HG03175 (cell line): ENCODE results near the gene SLC39A5.
A peak's percentile ranks its signal among the peaks of the same experiment; 100 is the strongest.
"Not testable (repeated sequence)": the region's sequence is repeated elsewhere in the genome, so short reads cannot be mapped to it uniquely, and the experiment has no call there.

Experiments
- ATAC-seq: cut with Tn5 transposase; IDR thresholded peaks from one replicate; pipeline ENCODE4 v1.9.1; 2021; ENCODE audit warnings: mild to moderate bottlenecking, moderate library complexity; ENCODE audit not compliant: unreplicated experiment

The SLC39A5 gene

GRCh38 chr12:56229916-56230431, at the start of gene SLC39A5:
Gene SLC39A5, plus strand, starts transcription at chr12:56230051. Its CDS starts 1,224 bp downstream, at chr12:56231275.
- ATAC-seq, result no peak

GRCh38 chr12:56186957-56187356, 42.9 kb upstream of the SLC39A5 start:
- no peak for ATAC-seq

- no peak for ATAC-seq
These were observed 41.6 kb upstream of the SLC39A5 start for GRCh38 chr12:56188131-56188777.

- no peak for ATAC-seq
These were observed 41.1 kb upstream of the SLC39A5 start for GRCh38 chr12:56188778-56189098.

- ATAC-seq, result peak; percentile 73
These were observed 40.5 kb upstream of the SLC39A5 start, which contains the start of gene SMARCC2 for GRCh38 chr12:56189099-56189917. Gene SMARCC2, minus strand, starts transcription at chr12:56189483. Its CDS starts 22 bp downstream, at chr12:56189461.

- ATAC-seq, result peak; percentile 42
These were observed 39.7 kb upstream of the SLC39A5 start for GRCh38 chr12:56189918-56190694.

- ATAC-seq, result no peak
These were observed 39.1 kb upstream of the SLC39A5 start for GRCh38 chr12:56190695-56191155.

GRCh38 chr12:56192582-56192981, 37.3 kb upstream of the SLC39A5 start:
- ATAC-seq, result no peak

GRCh38 chr12:56193025-56193578, 36.7 kb upstream of the SLC39A5 start:
- no peak for ATAC-seq

- ATAC-seq, result not testable (repeated sequence)
These were observed 32.9 kb upstream of the SLC39A5 start for GRCh38 chr12:56196818-56197550.

GRCh38 chr12:56197921-56198635, 31.8 kb upstream of the SLC39A5 start:
- ATAC-seq, result no peak

- ATAC-seq, result no peak
These were observed 31.0 kb upstream of the SLC39A5 start for GRCh38 chr12:56198836-56199235.

- no peak for ATAC-seq
These were observed 27.5 kb upstream of the SLC39A5 start for GRCh38 chr12:56202366-56202765.

- ATAC-seq, result no peak
These were observed 27.0 kb upstream of the SLC39A5 start for GRCh38 chr12:56202838-56203237.

- no peak for ATAC-seq
These were observed 25.6 kb upstream of the SLC39A5 start for GRCh38 chr12:56204275-56204674.

GRCh38 chr12:56205445-56205844, 24.4 kb upstream of the SLC39A5 start:
- no peak for ATAC-seq

GRCh38 chr12:56206452-56207166, 23.2 kb upstream of the SLC39A5 start:
- ATAC-seq, result no peak

- ATAC-seq, result no peak
These were observed 21.8 kb upstream of the SLC39A5 start for GRCh38 chr12:56208006-56208405.

GRCh38 chr12:56212361-56212760, 17.5 kb upstream of the SLC39A5 start:
- ATAC-seq, result no peak
